Middle frontal gyrus (tissue), 1 donor: ENCODE data around the gene FAM72A.
"Not testable (repeated sequence)": the region's sequence is repeated elsewhere in the genome, so short reads cannot be mapped to it uniquely, and the experiment has no call there.

Source experiments
- DNase-seq: peaks from one replicate; pipeline ENCODE4 v3.0.0-alpha.2; 2015; ENCODE audit warnings: low spot score; ENCODE audit errors: extremely low spot score

FAM72A gene

DNA sequence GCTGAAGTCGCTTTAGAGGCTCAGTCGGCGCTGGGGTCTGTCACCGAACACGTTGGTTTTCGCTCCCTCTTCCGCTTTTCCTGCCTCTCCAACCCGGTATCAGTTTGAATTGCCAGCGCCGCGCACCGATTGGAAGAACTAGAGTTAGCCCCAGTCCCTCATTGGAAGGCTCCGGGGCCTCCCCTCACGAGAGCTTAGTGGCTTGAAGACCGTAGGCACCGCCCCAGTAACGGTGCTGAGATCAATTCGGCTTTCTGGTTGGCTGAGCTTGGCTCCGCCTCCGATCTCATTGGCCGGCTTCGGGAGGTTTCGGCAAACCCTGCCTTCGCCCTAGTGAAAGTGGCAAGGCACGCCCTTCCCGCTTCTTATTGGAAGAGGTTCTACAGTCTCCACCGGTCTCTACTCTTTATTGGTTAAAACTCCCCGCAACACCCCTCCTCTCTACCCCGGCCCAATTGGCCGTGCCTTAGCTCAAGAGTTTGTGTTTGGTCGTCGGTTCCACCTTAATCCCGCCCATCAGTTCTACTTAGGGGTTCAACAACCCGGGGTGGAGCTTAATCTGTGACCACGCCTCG lies at the start of gene FAM72A:
TSS of gene FAM72A (minus strand) at position 51 of the 575 bp plus-strand sequence. CDS start 814 bp downstream, outside the sequence.
- peak; percentile 98 for DNase-seq

- not testable (repeated sequence) for DNase-seq
Measured at GRCh38 chr1:206250953-206251681, 48.5 kb upstream of the FAM72A start.

DNA sequence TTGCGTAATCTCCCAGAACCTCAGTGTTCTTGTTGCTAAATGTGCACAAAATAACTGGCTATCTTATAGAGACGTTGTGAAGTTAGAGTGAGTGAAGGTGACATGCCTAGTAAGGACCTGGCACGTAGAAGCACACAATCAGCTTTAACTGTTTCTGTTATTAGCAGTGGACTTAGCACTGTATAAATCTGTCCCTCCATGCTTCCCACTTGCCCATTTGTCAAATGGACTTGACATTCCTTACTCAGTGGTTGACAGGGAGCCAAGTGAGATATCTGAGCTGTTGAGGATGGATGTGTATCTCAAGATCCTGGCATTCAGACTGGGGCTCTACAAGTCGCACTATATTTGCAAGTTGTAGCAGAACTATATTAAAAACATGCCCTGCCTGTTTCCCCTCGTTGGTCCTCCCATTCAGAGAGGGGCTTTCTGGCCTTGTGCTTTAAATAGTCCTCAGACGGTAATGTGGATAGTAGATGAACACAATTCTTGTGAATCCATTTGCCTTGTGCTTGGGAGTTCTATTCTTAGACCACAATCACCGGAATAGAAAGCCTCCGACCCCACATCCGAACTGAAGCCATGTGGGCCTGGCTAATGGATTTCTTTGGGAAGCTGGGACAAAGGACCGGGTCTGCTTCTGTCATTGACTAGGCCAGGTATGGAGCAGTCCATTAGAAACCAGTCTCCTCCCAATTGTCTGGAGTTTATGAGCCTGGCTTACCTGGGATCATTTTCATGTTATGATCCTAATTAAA lies 43.7 kb upstream of the FAM72A start:
- DNase-seq = not testable (repeated sequence)

GRCh38 chr1:206245479-206245878 lies 42.8 kb upstream of the FAM72A start:
- DNase-seq = not testable (repeated sequence)

- DNase-seq = not testable (repeated sequence)
Measured at GRCh38 chr1:206243335-206243734, 40.7 kb upstream of the FAM72A start.

DNA sequence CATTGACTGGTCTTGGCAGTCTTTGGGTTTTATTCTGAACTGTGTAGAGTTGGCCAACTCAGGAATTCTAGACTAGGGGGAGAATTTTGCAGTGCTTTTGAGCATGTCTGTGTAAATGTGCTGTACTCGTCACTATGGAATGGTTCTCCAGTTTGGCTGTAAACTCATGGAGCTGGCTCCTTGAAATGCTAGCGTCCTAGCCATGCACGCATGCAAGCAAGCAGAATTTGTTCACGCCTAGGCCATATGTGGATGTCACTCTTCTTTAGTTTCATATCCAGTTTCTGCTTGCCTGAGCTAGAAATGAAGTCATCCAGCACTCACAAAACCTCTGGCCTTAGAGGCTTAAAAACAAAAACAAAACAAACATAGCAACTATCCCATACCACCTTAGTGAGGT lies 37.6 kb upstream of the FAM72A start:
- DNase-seq = not testable (repeated sequence)

GRCh38 chr1:206235190-206235589 lies 32.6 kb upstream of the FAM72A start:
- not testable (repeated sequence) for DNase-seq

DNA sequence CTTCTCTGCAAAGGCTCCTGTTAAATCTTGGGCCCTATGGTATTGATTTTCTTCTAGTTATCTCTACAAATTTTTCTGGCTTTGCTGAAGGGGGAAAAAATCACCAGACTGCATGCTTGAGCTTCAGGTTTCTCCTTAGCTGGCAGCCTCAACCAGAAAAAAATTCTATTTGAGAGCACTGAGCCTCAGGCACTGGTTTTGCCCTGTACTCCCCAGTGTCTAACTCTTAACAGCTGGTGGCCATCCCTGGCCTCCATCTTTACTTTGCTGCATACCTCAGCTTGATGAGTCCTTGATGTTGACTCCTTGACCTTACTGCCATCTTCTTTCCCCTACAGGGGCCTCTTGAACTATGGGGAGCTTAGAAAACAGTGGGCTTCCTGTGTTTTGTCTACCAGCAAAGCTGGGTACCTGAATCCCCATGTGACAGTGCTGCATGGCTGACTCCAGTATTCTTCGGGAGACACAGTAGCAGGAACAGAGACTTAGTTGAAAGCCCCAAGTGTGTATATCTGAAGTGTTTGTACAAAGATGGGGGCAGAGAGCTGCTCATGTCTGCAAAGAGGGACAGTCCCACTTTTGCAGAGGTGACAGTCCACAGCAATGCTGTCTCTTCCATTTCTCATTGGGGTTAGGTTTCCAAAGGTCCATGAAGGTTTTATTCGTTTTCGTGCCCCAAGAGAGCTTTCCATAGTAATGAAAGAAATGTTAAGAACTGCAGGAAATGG lies 31.7 kb upstream of the FAM72A start:
- not testable (repeated sequence) for DNase-seq

- not testable (repeated sequence) for DNase-seq
Measured at GRCh38 chr1:206232970-206233645, 30.5 kb upstream of the FAM72A start.

DNA sequence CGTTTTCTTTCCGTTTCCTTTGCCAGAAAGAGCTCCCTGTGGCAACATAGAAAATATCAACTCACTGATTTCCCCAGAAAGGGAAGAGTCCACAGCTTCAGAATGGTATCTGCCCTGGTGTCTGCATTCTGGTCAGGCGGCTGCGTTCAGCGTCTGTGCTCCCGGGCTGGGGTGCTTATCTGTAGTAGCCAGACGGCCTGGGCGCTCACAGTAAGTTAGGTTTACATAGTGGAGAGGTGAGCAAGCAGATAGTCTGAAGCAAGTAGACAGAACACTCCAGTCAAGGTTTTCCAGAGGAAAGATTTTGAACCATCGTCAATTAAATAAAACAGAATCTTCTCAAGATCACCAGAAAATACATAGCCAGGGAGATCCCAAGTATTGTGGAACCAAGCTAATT lies 29.4 kb upstream of the FAM72A start:
- not testable (repeated sequence) for DNase-seq

DNA sequence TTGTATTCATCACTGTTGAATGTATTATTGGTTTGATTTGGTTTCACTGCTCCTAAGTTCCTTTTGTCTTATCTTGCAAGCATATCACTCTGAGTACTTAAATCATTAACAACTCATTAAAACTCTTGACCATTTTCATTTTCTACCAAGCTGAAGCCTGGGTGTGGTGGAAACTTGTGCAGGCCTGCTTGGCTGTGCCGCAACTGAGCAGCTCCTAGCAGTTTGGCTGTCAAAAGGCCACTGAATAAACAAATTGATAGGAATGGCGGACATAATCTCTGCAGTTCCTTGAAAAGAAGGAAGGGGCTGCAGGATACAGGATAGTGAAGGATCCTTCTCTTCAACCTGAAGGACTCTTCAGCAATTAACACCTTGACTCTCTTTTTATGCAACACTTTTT lies 26.6 kb upstream of the FAM72A start:
- DNase-seq = not testable (repeated sequence)

- DNase-seq = not testable (repeated sequence)
Measured at GRCh38 chr1:206226886-206227285, 24.2 kb upstream of the FAM72A start.

DNA sequence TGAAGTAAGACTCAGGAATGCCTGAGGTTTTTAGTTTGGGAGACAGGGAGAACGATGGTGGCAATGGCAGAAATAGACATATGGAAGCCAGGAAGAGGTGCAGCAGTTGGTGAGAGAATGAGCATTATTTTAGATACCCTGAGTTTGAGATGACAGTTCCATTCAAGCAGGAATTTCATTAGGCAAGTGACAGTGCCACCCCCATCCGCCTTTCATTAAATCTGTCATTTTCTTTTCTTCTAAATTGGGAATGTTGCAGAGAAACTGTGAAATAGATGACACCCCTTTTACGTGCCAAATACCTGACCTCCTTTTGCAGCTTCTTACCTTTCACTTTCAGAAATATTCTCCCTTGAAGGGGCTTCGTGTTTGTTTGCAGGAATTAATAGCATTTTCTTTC lies 22.7 kb upstream of the FAM72A start:
- not testable (repeated sequence) for DNase-seq

DNA sequence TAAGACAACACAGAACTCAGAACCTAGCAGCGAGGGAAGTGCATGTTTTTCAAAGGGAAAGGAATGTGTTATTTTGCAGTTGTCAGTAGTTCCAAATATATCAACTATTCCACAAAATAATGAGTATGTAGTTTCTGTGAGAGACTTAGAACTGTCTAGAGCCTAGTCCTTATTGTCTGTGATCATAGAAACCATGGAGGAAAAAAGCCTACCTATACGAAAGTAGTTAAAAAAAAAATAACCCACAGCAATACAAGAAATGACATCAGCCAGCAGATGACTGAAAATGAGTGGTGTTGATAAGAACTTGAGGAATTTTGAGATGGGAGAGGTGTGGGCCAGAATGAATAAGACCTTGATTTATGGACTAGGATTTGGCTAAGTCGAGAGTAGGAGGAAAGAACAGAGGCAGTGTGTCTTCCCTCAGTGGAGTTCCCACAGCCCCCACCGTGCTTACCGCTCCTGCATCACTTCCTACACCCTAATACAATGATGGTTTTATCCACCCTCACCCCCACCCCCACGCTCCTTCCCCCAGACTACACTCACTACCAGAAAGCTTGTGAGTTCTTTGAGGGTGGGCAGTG lies 21.6 kb upstream of the FAM72A start:
- not testable (repeated sequence) for DNase-seq

DNA sequence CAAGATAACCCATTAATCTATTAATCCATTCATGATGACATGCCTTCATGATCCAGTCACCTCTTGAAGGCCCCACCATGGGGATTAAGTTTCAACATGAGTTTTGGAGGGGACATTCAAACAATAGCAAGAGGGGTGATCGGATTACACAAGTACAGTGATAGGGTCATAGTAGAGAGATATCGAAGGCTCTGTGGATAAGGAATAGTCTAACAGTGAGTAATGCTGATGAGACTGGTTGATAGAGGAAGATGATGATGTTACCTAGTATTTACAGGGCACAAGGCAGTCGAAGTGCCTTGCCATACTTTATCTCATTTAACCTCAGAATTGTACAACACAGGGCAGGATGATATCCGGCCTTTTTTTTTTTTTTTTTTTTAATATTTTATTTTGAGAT lies 18.9 kb upstream of the FAM72A start:
- DNase-seq = not testable (repeated sequence)

- not testable (repeated sequence) for DNase-seq
Measured at GRCh38 chr1:206220332-206221000, 17.8 kb upstream of the FAM72A start.

- DNase-seq = not testable (repeated sequence)
Measured at GRCh38 chr1:206219514-206220331, 17.1 kb upstream of the FAM72A start.

GRCh38 chr1:206218765-206219164 lies 16.1 kb upstream of the FAM72A start:
- not testable (repeated sequence) for DNase-seq

DNA sequence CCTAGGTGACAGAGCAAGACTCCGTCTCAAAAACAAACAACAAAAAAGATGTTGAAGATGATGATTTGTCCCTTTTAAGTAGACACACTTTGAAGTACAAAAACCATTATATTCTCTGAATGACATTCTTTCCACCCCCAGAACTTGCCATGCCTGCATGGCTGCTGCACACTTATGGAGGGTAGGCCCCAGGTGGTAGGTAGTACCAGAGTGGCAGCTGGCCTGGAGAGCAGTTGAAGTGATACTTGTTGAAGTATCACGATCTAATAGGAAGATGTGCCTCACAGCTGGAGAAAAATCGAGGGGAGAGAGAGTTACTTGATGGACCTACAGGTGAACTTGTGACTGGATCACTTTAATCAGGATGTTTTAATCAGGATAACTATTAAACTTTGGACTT lies 15.6 kb upstream of the FAM72A start:
- not testable (repeated sequence) for DNase-seq
